HG02798 (cell line): ENCODE data around the gene EOLA1.
"Not testable (repeated sequence)": the region's sequence is repeated elsewhere in the genome, so short reads cannot be mapped to it uniquely, and the experiment has no call there.

Source experiments
- ATAC-seq: cut with Tn5 transposase; IDR thresholded peaks from one replicate; pipeline ENCODE4 v1.9.1; 2021; ENCODE audit warnings: mild to moderate bottlenecking; ENCODE audit not compliant: unreplicated experiment, poor library complexity

The EOLA1 gene

DNA sequence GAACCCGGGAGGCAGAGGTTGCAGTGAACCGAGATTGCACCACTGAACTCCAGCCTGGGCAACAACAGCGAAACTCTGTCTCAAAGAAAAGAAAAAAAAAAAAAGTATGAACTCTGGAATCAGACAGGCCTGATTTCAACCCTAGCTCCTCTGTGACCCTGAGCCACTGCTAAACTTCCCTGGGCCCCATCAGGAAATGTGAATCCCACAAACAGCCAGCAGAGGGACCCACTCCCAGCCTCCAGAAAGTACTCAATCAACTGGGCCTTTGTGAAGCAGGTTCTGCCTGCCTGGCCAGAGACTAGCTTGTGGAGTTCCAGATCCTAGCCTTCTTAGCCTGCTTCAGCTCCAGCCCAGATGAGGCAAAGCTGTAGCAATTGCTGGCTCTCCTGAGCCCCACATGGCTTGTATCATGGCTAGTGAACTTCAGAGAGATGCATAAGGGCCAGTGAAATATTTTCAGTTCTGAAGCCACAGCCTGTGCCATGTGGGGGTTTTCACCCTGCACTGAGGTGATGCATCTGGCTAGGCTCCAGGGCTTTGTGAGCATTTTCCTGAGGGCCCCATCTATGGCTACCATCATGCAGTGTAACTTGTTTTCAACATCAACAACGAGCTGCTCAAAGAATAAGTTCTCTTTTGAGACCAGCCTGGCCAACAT, 28.5 kb upstream of the EOLA1 start:
- peak; percentile 87 for ATAC-seq

DNA sequence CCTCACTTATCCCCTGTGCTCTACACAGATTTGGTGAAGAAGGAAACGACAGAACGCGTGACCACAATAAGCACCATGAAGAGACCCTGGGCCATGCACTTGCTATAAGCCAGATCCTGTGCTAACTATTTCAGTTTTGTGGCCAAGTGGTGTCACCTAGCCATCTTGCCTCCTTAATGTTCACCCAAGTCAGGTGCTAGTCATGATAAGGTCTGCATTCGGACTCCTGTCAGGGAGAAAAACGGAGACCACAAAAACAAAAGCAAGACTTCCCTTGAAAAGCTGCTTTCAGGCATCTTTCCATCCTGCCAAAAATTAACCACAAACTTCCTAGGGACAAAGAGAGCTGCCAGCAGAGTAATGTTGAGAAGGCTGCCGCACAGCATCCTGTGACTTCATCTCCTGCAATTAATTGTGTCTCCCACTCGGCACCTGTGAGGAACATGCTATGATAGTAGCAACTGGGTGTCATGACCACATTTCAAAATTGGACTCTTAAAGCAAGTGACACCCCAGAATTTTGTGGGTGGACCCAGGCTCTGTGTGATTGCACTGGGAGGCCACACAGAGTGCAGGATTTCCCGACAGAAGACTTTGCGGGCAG, 26.9 kb upstream of the EOLA1 start:
- ATAC-seq: no peak

DNA sequence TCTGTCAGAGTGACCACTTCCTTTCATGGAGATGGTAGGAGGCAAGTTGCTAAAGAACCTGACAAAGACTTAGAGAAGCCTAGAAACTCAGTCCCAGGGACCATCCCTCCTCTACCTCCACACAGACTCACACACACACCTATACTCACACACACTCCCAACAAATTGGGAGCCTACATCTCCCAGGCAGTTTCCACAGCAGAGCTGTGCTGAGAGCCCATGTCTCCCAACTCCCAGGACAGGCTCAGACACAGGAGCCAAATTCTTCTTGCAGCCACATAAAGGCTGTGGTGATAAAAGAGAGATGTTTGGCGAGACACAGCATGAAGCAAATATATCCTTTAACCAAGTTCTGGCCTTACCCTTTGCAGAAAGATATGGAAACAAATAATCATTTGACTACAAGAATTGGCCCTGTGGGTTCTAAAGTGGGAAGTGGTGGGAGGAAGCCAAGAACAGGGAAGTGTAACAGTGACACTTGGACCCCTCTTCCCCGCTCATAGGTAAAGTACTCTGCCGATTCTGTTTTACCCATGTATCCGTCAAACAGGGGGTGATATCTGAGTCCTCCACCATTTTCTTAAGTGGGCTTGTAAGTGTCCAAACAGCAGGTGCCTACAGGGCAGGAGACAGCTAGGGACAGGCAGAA, 24.7 kb upstream of the EOLA1 start:
- no peak for ATAC-seq

DNA sequence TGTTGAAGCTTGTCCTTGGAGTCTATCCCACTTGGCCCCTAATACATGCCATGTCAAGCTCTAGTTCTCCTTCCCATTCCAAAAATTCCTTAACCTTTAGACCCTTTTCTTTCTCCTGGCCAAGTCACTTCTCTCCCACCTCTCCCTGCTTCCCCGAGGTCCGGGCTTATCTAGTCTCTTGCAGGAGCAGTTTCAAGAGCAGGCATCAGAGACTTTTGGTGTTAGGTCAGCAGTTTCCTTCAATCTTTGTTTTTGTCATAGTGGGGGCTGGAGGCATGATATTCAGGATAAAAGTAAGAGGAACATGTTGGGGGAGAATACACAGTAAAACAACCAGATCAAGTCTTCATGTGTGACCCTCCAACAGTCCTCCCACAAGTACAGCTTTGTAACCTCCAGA, 24.2 kb upstream of the EOLA1 start:
- no peak for ATAC-seq

GRCh38 chrX:149517308-149517707, 23.5 kb upstream of the EOLA1 start:
- ATAC-seq: no peak

- ATAC-seq: no peak
Measured at GRCh38 chrX:149518236-149518635, 22.6 kb upstream of the EOLA1 start.

GRCh38 chrX:149520636-149521277, 20.1 kb upstream of the EOLA1 start:
- not testable (repeated sequence) for ATAC-seq

- ATAC-seq: no peak
Measured at GRCh38 chrX:149521438-149521837, 19.4 kb upstream of the EOLA1 start.

DNA sequence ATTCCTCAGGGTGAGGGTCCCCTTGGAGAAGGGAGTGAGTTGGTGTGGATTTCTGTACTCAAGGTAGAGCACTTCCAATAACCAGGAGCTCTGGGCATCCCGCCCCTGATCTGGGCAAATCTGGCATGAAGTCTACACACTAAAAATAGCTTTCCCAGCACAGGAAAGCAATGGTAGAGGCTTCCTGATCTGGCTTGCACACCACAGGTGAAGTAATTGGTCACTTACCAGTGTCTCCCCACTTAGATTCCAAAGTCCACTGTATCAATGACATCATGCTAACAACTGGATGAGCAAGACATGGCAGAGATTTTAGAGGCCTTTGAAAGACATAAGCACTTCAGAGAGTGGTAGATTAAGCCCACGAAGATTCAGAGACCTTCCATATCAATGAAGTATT, 17.9 kb upstream of the EOLA1 start:
- ATAC-seq: no peak

GRCh38 chrX:149525389-149525788, 15.4 kb upstream of the EOLA1 start:
- ATAC-seq: peak; percentile 94

- ATAC-seq: peak; percentile 53
Measured at GRCh38 chrX:149525903-149526302, 14.9 kb upstream of the EOLA1 start.

GRCh38 chrX:149526318-149527033, 14.3 kb upstream of the EOLA1 start:
- not testable (repeated sequence) for ATAC-seq

DNA sequence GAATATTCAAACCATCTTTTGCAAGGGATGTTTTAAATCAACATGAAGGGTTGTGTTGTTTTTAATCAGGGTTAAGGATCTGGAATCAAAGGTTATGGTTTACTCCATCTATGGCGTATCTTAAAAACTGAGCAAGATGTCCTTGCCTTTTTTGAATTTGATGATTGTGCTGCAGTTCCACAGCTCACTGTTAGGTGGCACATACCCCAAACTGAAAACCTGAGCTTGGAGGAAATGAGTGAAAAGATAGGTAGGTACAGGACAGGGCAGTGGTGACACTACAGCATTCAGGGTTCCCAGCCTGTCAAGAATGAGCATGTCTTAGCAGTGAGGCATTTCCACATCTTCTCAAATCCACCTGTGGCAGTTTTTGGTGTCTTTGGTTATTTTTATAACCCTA, 13.1 kb upstream of the EOLA1 start:
- peak; percentile 21 for ATAC-seq

DNA sequence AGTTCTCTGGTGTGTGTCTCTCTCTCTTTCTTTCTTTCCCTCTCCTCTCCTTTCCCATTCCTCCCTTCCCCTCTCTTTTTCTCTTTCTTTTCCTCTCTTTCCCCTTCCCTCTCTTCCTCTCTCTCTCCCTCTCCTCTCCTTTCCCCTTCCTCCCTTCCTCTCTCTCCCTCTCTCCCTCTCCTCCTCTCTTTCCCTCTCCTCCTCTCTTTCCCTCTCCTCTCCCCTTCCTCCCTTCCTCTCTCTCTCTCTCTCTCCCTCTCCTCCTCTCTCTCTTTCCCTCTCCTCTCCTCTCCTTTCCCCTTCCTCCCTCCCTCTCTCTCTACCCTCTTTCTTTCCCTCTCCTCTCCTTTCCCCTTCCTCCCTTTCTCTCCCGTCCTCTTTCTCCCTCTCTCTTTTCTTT, 12.4 kb upstream of the EOLA1 start:
- ATAC-seq: no peak

DNA sequence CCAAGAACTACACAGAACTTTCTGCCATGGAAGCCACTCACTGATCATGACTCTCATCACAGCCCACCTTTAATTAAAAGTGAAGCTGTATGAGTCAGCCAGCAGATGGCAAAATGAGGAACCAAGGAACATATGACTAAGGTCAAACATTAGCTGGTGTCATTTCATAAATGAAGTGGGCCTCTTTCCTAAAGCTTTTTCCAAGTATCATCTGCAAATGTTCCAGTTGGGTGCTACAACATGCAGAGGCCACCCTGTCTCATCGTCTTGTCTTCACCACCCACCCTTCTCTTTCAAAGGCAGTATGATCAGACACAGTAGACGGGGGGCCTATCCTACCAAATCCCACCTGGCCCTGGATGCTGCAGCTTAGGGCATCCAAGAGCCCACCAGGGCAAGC, 9.2 kb upstream of the EOLA1 start:
- ATAC-seq: peak; percentile 63

DNA sequence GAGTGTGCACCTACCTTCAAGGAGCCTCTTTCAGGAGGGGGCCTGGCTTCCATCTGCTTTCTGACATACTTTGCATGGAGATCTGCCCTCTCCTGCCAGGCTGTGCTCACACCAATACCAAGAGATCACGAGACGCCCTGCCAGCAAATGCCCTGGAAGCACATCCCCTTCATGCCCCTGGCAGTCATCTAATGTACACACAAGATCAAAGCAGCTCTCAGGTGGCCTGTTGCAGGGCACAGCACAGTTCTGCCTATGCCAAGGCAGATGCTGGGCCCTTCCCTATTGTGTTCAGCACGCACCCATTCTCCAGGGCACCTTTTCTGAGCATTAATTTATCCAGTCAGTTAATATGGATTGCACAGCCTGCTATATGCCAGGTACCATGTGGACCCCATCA, 7.9 kb upstream of the EOLA1 start:
- ATAC-seq: not testable (repeated sequence)

DNA sequence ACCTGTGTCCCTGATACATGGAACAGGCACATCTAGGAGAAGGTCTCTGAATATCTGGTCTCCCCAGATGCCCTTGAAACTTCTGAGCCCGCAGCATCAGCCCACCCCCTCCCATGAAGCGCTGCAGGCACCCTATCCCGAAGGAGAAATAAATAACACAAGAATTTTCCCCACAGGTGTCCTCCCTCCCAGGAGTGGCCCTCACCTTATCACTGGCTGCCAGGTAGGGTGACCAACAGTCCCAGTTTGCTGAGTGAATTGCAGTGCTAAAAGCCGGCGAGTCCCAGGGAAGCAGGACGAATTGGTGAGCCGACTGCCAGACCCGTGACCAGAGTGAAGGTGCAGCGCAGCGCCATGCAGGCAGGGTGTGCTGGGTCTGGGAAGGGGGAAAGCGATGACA, 6.8 kb upstream of the EOLA1 start:
- ATAC-seq: not testable (repeated sequence)

- not testable (repeated sequence) for ATAC-seq
Measured at GRCh38 chrX:149534926-149535602, 5.7 kb upstream of the EOLA1 start.

DNA sequence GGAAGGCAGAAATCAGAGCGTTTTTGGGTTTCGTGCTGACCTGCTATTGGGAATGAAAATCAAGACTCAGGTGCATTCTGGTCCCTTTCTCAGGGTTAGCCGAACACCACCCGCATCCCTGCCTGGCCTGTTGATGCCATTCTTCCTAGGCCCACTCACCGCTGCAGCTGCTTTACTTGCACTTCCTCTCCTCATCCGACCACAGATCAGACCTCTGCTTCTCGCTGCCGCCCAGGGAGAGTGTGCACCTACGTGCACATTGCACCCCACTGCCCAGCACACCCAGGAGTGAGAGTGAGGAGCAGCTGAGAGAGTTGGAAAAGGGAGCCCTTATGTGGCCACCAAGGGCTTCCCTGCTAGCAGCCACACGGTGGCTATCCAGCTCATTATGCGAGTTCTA, 3.3 kb upstream of the EOLA1 start:
- ATAC-seq: not testable (repeated sequence)
